ENCODE data around the gene PNMA6F.

DNA sequence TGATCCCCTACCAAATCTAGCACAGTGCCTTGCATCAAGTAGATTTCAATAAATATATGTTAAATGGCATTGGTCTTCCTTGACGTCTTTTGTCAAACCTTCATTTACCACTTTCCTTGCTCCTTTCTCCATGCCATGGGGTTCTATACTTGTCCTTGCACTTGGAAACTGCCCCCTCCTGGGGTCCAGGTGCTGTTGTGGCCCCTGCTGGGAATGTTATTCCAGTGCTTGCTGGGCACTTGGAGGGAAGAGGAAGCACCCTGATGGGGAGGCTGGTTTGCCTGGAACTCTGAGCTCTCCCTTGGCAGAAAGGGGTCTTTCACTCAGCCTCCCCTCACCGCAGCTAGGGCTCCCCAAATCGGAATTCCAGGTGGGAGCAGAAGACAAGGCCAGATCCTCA lies 31.3 kb upstream of the PNMA6F start:
- TF ChIP-seq POLR2A (IDR thresholded peaks at IDR 0.05) (no peak), CTCF (IDR thresholded peaks at IDR 0.05) (no peak)

Data from adrenal gland (tissue), 5 donors.